K562 (cell line): ENCODE measurements around the gene GAL3ST3. TPM values are rescaled to one million over a fixed set of nuclear protein-coding genes. Genes with fewer than 3 reads are reported as not detected.

Experiments used
- ETV5 ChIP-seq: sonication (generic); formaldehyde crosslinking; IDR thresholded peaks from 2 replicates; pipeline ENCODE4 v1.4.0; 2020; ENCODE audit warnings: low read depth, mild to moderate bottlenecking, missing genetic modification reagents
- EWSR1 ChIP-seq: fragments of 450-650 bp; IDR thresholded peaks from 2 replicates; pipeline ENCODE4 v1.6.1; 2018; ENCODE audit warnings: borderline replicate concordance, mild to moderate bottlenecking, low read depth, moderate library complexity; ENCODE audit not compliant: partially characterized antibody
- MXI1 ChIP-seq: IDR thresholded peaks from 2 replicates; pipeline ENCODE4 v1.6.1; 2011; ENCODE audit warnings: low read depth, mild to moderate bottlenecking, improper control_type of control experiment, low read length
- TAF7 ChIP-seq: fragments of 450-650 bp; IDR thresholded peaks from 2 replicates; pipeline ENCODE4 v1.6.1; 2016; ENCODE audit warnings: missing genetic modification characterization, missing compliant biosample characterization
- ZFPM2 ChIP-seq: fragments of 250-450 bp; sonication (Bioruptor Pico); IDR thresholded peaks from 2 replicates; pipeline ENCODE4 v1.5.1; 2022; ENCODE audit warnings: mild to moderate bottlenecking
- ZKSCAN1 ChIP-seq: fragments of 150-350 bp; IDR thresholded peaks from 2 replicates; pipeline ENCODE4 v1.6.1; 2016; ENCODE audit warnings: low read depth, low read length
- ZNF140 ChIP-seq: fragments of 250-450 bp; sonication (Bioruptor Pico); IDR thresholded peaks from 2 replicates; pipeline ENCODE4 v1.8.0; 2021; ENCODE audit warnings: moderate library complexity, mild to moderate bottlenecking, inconsistent platforms
- ZNF212 ChIP-seq: fragments of 450-650 bp; formaldehyde crosslinking; IDR thresholded peaks from 2 replicates; pipeline ENCODE4 v1.4.0; 2020; ENCODE audit warnings: mild to moderate bottlenecking
- ZNF384 ChIP-seq: IDR thresholded peaks from 2 replicates; pipeline ENCODE4 v1.6.1; 2012; ENCODE audit warnings: low read depth, low read length, improper control_type of control experiment
- polyA plus RNA-seq, 8 experiments: library from polyadenylated mRNA; depleted of rRNA in 4 of 8; stranded (reverse) in 5 of 8; unstranded in 3 of 8; fragments of >200 nt; fragmentation: Nextera tagmentation in 2 of 8; fragmentation: Illumina TruSeq in 1 of 8; extraction: Ambion mirVana in 2 of 8; extraction: Trizol in 1 of 8; gene quantifications; 2 replicates each; pipeline versions ENCODE4 v1.2.1 to v1.2.3, GENCODE V29; 2011 to 2014; ENCODE audit warnings: inconsistent platforms in 1 of 8, missing spikeins in 1 of 8
- total RNA-seq, 7 experiments: library from RNA; depleted of rRNA in 6 of 7; stranded (reverse); fragments of >200 nt in 6 of 7; fragmentation: Illumina TruSeq in 2 of 7; extraction: Trizol in 2 of 7; gene quantifications; 2 replicates each; pipeline versions ENCODE4 v1.2.1 to v1.2.3, GENCODE V29; 2011 to 2021; ENCODE audit warnings: low replicate concordance in 1 of 7
- TF ChIP-seq, protein P1 (sequence below): fragments of 250-450 bp; sonication (Bioruptor Pico); IDR thresholded peaks from 2 replicates; pipeline ENCODE4 v1.5.0; 2021; ENCODE audit warnings: mild to moderate bottlenecking, borderline replicate concordance
- TF ChIP-seq, protein P2 (sequence below): fragments of 450-650 bp; conservative IDR thresholded peaks from 2 replicates; pipeline ENCODE4 v1.6.1; 2016; ENCODE audit warnings: missing genetic modification characterization, low read depth, mild to moderate bottlenecking, control low read depth, missing compliant biosample characterization
- TF ChIP-seq, protein P3 (sequence below): fragments of 250-450 bp; sonication (Bioruptor Pico); IDR thresholded peaks from 2 replicates; pipeline ENCODE4 v1.8.0; 2021; ENCODE audit warnings: moderate library complexity, mild to moderate bottlenecking, inconsistent platforms
- TF ChIP-seq, protein P4 (sequence below): fragments of 250-450 bp; sonication (Bioruptor Pico); IDR thresholded peaks from 2 replicates; pipeline ENCODE4 v1.4.0; 2020
- TF ChIP-seq, protein P5 (sequence below): sonication (generic); formaldehyde crosslinking; IDR thresholded peaks from 2 replicates; pipeline ENCODE4 v1.8.1; 2023; ENCODE audit warnings: mild to moderate bottlenecking, missing genetic modification reagents, moderate library complexity

Gene GAL3ST3
- total and polyA plus RNA-seq, 9 of the 15 experiments (the other 6 are each of a cell fraction or from before 2014, with no cell fraction given) = not detected

DNA sequence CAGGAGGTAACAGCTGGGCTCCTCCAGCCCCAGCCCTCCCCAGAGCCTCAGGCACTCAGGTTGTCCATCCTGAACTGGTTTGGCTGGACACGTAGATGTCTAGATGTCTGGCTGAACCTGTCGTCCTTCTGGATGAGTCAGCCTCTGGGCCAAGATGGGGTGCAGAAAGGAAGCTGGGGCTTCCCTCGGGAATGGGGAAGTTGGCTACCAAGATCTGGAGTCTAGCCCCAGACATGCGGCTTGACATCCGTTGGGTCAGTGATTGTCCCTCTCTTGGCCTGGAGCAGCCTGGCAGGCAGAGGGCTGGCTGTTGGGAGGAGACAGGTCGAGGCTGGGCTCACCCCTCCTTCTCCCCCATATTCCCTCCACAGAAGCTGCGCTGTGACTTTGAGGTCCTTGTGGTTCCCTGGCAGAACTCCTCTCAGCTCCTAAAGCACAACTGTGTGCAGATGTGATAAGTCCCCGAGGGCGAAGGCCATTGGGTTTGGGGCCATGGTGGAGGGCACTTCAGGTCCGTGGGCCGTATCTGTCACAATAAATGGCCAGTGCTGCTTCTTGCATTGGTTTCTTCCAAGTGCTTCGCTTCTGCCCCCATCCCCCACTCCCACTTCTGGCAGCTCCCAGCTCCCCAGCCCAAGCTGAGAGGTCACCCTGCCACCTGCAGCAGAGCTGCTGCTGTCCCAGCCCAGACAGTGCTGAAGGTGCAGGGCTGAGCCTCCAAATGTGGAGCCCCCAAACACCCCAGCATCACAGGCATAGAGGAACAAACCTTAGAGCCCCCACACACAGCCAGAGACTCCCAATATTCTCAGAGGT is 35.8 kb downstream of the GAL3ST3 start (continued):
- TF ChIP-seq, protein P1, sequence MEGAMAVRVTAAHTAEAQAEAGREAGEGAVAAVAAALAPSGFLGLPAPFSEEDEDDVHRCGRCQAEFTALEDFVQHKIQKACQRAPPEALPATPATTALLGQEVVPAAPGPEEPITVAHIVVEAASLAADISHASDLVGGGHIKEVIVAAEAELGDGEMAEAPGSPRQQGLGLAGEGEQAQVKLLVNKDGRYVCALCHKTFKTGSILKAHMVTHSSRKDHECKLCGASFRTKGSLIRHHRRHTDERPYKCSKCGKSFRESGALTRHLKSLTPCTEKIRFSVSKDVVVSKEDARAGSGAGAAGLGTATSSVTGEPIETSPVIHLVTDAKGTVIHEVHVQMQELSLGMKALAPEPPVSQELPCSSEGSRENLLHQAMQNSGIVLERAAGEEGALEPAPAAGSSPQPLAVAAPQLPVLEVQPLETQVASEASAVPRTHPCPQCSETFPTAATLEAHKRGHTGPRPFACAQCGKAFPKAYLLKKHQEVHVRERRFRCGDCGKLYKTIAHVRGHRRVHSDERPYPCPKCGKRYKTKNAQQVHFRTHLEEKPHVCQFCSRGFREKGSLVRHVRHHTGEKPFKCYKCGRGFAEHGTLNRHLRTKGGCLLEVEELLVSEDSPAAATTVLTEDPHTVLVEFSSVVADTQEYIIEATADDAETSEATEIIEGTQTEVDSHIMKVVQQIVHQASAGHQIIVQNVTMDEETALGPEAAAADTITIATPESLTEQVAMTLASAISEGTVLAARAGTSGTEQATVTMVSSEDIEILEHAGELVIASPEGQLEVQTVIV (CRISPR knock-in tag) = no peak
- TF ChIP-seq ZNF212 (CRISPR knock-in tag) = no peak
- TF ChIP-seq ZFPM2 (CRISPR knock-in tag) = no peak
- TF ChIP-seq, protein P2, sequence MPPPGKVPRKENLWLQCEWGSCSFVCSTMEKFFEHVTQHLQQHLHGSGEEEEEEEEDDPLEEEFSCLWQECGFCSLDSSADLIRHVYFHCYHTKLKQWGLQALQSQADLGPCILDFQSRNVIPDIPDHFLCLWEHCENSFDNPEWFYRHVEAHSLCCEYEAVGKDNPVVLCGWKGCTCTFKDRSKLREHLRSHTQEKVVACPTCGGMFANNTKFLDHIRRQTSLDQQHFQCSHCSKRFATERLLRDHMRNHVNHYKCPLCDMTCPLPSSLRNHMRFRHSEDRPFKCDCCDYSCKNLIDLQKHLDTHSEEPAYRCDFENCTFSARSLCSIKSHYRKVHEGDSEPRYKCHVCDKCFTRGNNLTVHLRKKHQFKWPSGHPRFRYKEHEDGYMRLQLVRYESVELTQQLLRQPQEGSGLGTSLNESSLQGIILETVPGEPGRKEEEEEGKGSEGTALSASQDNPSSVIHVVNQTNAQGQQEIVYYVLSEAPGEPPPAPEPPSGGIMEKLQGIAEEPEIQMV (tag) = no peak
- no peak for TF ChIP-seq ZKSCAN1
- TF ChIP-seq ZNF140 (CRISPR knock-in tag) = no peak
- no peak for TF ChIP-seq ZNF384
- no peak for TF ChIP-seq EWSR1
- no peak for TF ChIP-seq MXI1
- TF ChIP-seq TAF7 (tag) = no peak
- TF ChIP-seq, protein P3, sequence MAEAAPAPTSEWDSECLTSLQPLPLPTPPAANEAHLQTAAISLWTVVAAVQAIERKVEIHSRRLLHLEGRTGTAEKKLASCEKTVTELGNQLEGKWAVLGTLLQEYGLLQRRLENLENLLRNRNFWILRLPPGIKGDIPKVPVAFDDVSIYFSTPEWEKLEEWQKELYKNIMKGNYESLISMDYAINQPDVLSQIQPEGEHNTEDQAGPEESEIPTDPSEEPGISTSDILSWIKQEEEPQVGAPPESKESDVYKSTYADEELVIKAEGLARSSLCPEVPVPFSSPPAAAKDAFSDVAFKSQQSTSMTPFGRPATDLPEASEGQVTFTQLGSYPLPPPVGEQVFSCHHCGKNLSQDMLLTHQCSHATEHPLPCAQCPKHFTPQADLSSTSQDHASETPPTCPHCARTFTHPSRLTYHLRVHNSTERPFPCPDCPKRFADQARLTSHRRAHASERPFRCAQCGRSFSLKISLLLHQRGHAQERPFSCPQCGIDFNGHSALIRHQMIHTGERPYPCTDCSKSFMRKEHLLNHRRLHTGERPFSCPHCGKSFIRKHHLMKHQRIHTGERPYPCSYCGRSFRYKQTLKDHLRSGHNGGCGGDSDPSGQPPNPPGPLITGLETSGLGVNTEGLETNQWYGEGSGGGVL (CRISPR knock-in tag) = no peak
- TF ChIP-seq, protein P4, sequence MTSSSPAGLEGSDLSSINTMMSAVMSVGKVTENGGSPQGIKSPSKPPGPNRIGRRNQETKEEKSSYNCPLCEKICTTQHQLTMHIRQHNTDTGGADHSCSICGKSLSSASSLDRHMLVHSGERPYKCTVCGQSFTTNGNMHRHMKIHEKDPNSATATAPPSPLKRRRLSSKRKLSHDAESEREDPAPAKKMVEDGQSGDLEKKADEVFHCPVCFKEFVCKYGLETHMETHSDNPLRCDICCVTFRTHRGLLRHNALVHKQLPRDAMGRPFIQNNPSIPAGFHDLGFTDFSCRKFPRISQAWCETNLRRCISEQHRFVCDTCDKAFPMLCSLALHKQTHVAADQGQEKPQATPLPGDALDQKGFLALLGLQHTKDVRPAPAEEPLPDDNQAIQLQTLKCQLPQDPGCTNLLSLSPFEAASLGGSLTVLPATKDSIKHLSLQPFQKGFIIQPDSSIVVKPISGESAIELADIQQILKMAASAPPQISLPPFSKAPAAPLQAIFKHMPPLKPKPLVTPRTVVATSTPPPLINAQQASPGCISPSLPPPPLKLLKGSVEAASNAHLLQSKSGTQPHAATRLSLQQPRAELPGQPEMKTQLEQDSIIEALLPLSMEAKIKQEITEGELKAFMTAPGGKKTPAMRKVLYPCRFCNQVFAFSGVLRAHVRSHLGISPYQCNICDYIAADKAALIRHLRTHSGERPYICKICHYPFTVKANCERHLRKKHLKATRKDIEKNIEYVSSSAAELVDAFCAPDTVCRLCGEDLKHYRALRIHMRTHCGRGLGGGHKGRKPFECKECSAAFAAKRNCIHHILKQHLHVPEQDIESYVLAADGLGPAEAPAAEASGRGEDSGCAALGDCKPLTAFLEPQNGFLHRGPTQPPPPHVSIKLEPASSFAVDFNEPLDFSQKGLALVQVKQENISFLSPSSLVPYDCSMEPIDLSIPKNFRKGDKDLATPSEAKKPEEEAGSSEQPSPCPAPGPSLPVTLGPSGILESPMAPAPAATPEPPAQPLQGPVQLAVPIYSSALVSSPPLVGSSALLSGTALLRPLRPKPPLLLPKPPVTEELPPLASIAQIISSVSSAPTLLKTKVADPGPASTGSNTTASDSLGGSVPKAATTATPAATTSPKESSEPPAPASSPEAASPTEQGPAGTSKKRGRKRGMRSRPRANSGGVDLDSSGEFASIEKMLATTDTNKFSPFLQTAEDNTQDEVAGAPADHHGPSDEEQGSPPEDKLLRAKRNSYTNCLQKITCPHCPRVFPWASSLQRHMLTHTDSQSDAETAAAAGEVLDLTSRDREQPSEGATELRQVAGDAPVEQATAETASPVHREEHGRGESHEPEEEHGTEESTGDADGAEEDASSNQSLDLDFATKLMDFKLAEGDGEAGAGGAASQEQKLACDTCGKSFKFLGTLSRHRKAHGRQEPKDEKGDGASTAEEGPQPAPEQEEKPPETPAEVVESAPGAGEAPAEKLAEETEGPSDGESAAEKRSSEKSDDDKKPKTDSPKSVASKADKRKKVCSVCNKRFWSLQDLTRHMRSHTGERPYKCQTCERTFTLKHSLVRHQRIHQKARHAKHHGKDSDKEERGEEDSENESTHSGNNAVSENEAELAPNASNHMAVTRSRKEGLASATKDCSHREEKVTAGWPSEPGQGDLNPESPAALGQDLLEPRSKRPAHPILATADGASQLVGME (CRISPR knock-in tag) = no peak
- TF ChIP-seq, protein P5, sequence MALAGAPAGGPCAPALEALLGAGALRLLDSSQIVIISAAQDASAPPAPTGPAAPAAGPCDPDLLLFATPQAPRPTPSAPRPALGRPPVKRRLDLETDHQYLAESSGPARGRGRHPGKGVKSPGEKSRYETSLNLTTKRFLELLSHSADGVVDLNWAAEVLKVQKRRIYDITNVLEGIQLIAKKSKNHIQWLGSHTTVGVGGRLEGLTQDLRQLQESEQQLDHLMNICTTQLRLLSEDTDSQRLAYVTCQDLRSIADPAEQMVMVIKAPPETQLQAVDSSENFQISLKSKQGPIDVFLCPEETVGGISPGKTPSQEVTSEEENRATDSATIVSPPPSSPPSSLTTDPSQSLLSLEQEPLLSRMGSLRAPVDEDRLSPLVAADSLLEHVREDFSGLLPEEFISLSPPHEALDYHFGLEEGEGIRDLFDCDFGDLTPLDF (CRISPR knock-in tag) = no peak
- 0 out of 2 replicates have a peak, but pooled peaks have one; percentile 40 for TF ChIP-seq ETV5 (CRISPR knock-in tag)
